ENCODE data around the gene ARHGEF7.

DNA sequence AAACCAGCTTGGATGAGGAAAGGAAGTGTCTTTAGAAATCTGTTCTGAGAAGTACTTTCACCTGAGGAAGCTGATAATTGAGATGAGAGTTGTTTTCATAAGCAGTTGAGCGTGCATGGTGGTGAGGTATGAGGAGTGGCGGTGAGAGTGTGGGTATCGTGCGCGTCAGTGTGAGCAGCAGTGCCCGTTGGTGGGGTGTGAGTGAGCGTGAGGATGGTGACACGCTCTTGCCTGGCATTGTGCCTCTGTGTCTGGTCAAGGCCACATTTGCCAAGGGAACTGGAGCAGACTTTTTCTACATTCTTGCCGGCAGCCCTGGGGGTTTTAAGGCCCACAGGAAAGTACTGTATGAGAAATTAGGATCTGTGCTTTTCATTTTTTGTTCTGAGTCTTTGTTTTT is 168.9 kb downstream of the ARHGEF7 start:
- TF ChIP-seq, protein P1, sequence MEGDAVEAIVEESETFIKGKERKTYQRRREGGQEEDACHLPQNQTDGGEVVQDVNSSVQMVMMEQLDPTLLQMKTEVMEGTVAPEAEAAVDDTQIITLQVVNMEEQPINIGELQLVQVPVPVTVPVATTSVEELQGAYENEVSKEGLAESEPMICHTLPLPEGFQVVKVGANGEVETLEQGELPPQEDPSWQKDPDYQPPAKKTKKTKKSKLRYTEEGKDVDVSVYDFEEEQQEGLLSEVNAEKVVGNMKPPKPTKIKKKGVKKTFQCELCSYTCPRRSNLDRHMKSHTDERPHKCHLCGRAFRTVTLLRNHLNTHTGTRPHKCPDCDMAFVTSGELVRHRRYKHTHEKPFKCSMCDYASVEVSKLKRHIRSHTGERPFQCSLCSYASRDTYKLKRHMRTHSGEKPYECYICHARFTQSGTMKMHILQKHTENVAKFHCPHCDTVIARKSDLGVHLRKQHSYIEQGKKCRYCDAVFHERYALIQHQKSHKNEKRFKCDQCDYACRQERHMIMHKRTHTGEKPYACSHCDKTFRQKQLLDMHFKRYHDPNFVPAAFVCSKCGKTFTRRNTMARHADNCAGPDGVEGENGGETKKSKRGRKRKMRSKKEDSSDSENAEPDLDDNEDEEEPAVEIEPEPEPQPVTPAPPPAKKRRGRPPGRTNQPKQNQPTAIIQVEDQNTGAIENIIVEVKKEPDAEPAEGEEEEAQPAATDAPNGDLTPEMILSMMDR (IDR thresholded peaks at IDR 0.05): no peak
- no peak for TF ChIP-seq POLR2A (IDR thresholded peaks at IDR 0.05)

All from stomach (tissue), 4 donors.